MM.1S (cell line): Measurements from ENCODE around the gene KLF9.

ENCODE experiments used
- CTCF ChIP-seq: fragments of 300-600 bp; sonication (generic); IDR thresholded peaks from 2 replicates; pipeline ENCODE4 v1.5.1; 2016; ENCODE audit warnings: antibody characterized with exemption, low read length, mixed read lengths
- EZH2 ChIP-seq: fragments of 300-600 bp; sonication (generic); optimal IDR thresholded peaks from 2 replicates; pipeline ENCODE3; 2017; ENCODE audit warnings: low read depth, mild to moderate bottlenecking, antibody characterized with exemption, low read length, mixed read lengths

DNA sequence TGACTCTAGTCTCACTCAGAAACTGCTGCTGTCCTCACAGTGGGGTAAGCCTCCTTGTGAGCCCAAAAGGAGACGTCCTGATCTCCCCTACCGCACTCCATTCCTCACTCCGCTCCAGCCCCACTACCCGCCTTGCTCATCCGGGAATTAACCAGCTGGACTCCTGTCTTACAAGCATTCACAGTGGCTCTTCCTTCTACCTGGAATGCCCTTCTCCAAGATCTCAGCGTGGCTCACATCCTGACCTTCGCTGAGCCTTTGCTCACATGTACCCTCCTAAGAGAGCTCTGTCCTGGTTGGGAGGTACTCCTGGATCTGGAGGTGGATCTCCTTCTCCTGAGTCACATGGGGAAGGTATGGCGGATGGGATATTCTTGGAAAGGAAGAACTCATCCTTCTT is 10.7 kb upstream of the KLF9 start:
- no peak for TF ChIP-seq EZH2
- TF ChIP-seq CTCF, result no peak
